H1 (cell line): Measurements from ENCODE around the gene DYRK2. TPM values are rescaled to one million over a fixed set of nuclear protein-coding genes. Genes with fewer than 3 reads are reported as not detected.

Experiments
- ATF2 ChIP-seq: IDR thresholded peaks from 2 replicates; pipeline ENCODE4 v1.6.1; 2012; ENCODE audit warnings: low read length, inconsistent platforms
- BACH1 ChIP-seq: IDR thresholded peaks from 2 replicates; pipeline ENCODE4 v1.6.1; 2012; ENCODE audit warnings: low read length, improper control_type of control experiment
- BCL11A ChIP-seq, 2 experiments: IDR thresholded peaks; one replicate each; pipeline ENCODE4 v1.6.1; 2011; ENCODE audit warnings: low read depth in 2 of 2, low read length in 2 of 2, mild to moderate bottlenecking in 2 of 2
- CHD1 ChIP-seq: IDR thresholded peaks from 2 replicates; pipeline ENCODE4 v1.6.1; 2012; ENCODE audit warnings: low read depth, low read length, improper control_type of control experiment
- CHD7 ChIP-seq: fragments of 300-600 bp; sonication (generic); IDR thresholded peaks from 2 replicates; pipeline ENCODE4 v1.7.1; 2012; ENCODE audit warnings: low read length, moderate library complexity, mild to moderate bottlenecking, inconsistent platforms; ENCODE audit not compliant: insufficient replicate concordance
- JUND ChIP-seq: IDR thresholded peaks from 2 replicates; pipeline ENCODE4 v1.6.1; 2011; ENCODE audit warnings: mild to moderate bottlenecking, improper control_type of control experiment, low read length
- MAFK ChIP-seq: IDR thresholded peaks from 2 replicates; pipeline ENCODE4 v1.6.1; 2012; ENCODE audit warnings: low read depth, mild to moderate bottlenecking, improper control_type of control experiment, low read length
- NANOG ChIP-seq: IDR thresholded peaks from 2 replicates; pipeline ENCODE4 v1.6.1; 2011; ENCODE audit warnings: low read length, low read depth, mild to moderate bottlenecking, inconsistent platforms; ENCODE audit not compliant: insufficient read depth, poor library complexity, severe bottlenecking
- NRF1 ChIP-seq: IDR thresholded peaks from 2 replicates; pipeline ENCODE4 v1.6.1; 2011; ENCODE audit warnings: mild to moderate bottlenecking, low read depth, low read length, improper control_type of control experiment
- SP1 ChIP-seq: IDR thresholded peaks from 2 replicates; pipeline ENCODE4 v1.6.1; 2011; ENCODE audit warnings: low read depth, low read length
- polyA plus RNA-seq, 7 experiments: library from polyadenylated mRNA; depleted of rRNA in 3 of 7; stranded (reverse) in 5 of 7; unstranded in 2 of 7; fragments of >200 nt in 5 of 7; fragments of 200-250 nt in 2 of 7; gene quantifications; 1 replicate in 5 of 7; 2 replicates in 1 of 7; 4 replicates in 1 of 7; pipeline versions ENCODE4 v1.2.1 to v1.2.3, GENCODE V29; 2011 to 2013; ENCODE audit warnings: missing spikeins in 2 of 7, mixed read lengths in 2 of 7
- total RNA-seq: library from RNA; stranded (reverse); fragmentation: NEBNext Ultra II Directional; extraction: Animal tissue kit (Norgen Biotek cat#: 25700); gene quantifications from 2 replicates; pipeline ENCODE4 v1.2.1, GENCODE V29; 2021

Gene DYRK2
- total and polyA plus RNA-seq, 2 of the 8 experiments (the other 6 are each of a cell fraction or from before 2014, with no cell fraction given), result 11.2 to 31.6 TPM

DNA sequence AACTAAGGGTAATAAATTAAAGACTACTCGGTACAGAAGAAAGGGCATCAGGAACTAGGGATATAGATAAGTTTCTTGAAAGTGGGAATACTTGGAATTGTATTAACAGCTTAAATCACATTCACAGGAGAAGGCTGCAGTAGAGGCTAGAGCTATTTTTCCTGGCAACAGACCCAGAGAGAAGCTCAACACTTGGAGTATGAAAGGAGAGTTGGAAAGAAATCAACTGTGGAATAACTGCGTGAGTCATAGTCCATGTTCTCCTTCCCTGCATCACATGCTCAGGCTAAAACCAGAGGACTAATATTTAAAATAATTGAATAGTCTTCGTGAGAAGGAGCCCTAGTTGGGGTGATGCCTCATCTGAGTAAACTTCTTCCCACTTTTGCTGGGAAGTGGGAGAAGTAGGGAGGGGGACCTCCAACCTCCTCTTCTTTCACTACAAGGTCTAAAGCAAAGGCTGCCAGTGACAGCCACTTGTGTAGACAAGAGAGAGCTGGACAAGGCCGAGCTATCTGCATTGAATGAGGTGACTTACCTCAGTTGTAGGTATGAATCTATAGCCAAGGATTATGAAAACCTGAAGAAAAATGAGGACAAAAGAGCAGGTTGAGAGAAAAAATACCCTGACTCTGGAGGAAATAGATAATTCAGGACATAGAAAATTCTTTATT is 32.7 kb downstream of the DYRK2 start (continued):
- TF ChIP-seq CHD7, result no peak
- no peak for TF ChIP-seq CHD1
- TF ChIP-seq ATF2, result no peak
- no peak for TF ChIP-seq MAFK
- no peak for TF ChIP-seq SP1
- TF ChIP-seq BCL11A (IDR thresholded peaks at IDR 0.05; ENCODE audit: low read depth in 2 of 2, low read length in 2 of 2), result no peak
- no peak for TF ChIP-seq NRF1
- TF ChIP-seq NANOG, result no peak
- TF ChIP-seq JUND, result no peak
- no peak for TF ChIP-seq BACH1
